ENCODE measurements around the gene CACNA2D3.

DNA sequence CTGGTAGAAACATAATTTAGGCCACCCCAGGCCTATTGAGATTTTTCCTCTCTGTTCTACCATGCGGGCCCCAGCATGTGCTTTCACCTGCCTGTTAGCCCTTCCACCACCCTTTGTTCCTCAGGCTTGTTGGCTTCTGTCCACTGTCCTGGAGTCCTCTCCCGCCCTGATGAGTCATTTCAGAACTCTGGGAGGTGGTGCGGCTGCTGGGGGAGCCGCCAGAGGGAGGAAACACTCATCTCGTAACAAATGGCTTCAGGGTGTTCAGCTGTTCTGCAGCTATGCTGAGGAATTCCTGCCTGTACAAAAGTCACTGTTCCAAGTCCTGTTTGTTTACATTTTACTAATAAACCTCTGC, 769.2 kb downstream of the CACNA2D3 start:
- peak; percentile 48 for TF ChIP-seq CTCF (IDR thresholded peaks at IDR 0.05; ENCODE audit: insufficient read depth, low read depth, low read length)
- no peak for TF ChIP-seq EZH2 (IDR thresholded peaks at IDR 0.05; ENCODE audit: insufficient read depth, low read length)
